GM19099 (cell line): ENCODE data around the gene NES.
A peak's percentile ranks its signal among the peaks of the same experiment; 100 is the strongest.

Experiments used
- POLR2A ChIP-seq: IDR thresholded peaks from 3 replicates; pipeline ENCODE4 v1.6.1; 2011; ENCODE audit warnings: low read depth; ENCODE audit not compliant: insufficient read length; ENCODE audit errors: extremely low read depth

The NES gene

GRCh38 chr1:156665539-156665938, 11.7 kb downstream of the NES start:
- no peak for TF ChIP-seq POLR2A

- no peak for TF ChIP-seq POLR2A
Observed at GRCh38 chr1:156664767-156665411, 12.3 kb downstream of the NES start.

- TF ChIP-seq POLR2A = no peak
Observed at GRCh38 chr1:156664046-156664766, 13.0 kb downstream of the NES start.

- no peak for TF ChIP-seq POLR2A
Observed at GRCh38 chr1:156663178-156663577, 14.0 kb downstream of the NES start.

- TF ChIP-seq POLR2A = no peak
Observed at GRCh38 chr1:156662800-156663055, 14.5 kb downstream of the NES start.

- TF ChIP-seq POLR2A = no peak
Observed at GRCh38 chr1:156662005-156662799, 15.0 kb downstream of the NES start.

GRCh38 chr1:156660752-156661112, 16.5 kb downstream of the NES start:
- no peak for TF ChIP-seq POLR2A

GRCh38 chr1:156659988-156660751, 17.0 kb downstream of the NES start:
- TF ChIP-seq POLR2A = peak; percentile 38

GRCh38 chr1:156659661-156659987, 17.6 kb downstream of the NES start:
- TF ChIP-seq POLR2A = no peak

GRCh38 chr1:156658945-156659574, 18.1 kb downstream of the NES start:
- TF ChIP-seq POLR2A = no peak

- no peak for TF ChIP-seq POLR2A
Observed at GRCh38 chr1:156658496-156658895, 18.7 kb downstream of the NES start.

- TF ChIP-seq POLR2A = no peak
Observed at GRCh38 chr1:156657741-156658319, 19.4 kb downstream of the NES start.

- no peak for TF ChIP-seq POLR2A
Observed at GRCh38 chr1:156656806-156657740, 20.1 kb downstream of the NES start.
